GM21723 (cell line): ENCODE data around the gene NUP58.

Experiments
- ATAC-seq: cut with Tn5 transposase; IDR thresholded peaks from one replicate; pipeline ENCODE4 v1.9.1; 2021; ENCODE audit warnings: mild to moderate bottlenecking, moderate library complexity; ENCODE audit not compliant: unreplicated experiment

Gene NUP58

GRCh38 chr13:25372284-25373081, 71.1 kb downstream of the NUP58 start:
- ATAC-seq: no peak

- ATAC-seq: no peak
These were observed 74.4 kb downstream of the NUP58 start for GRCh38 chr13:25375727-25376358.

GRCh38 chr13:25377244-25377962, 76.0 kb downstream of the NUP58 start:
- ATAC-seq: no peak

- ATAC-seq: no peak
These were observed 77.1 kb downstream of the NUP58 start for GRCh38 chr13:25378528-25378927.

- no peak for ATAC-seq
These were observed 77.6 kb downstream of the NUP58 start for GRCh38 chr13:25379011-25379410.

GRCh38 chr13:25380082-25380481, 78.7 kb downstream of the NUP58 start:
- ATAC-seq: no peak

GRCh38 chr13:25380741-25381324, 79.4 kb downstream of the NUP58 start:
- no peak for ATAC-seq

GRCh38 chr13:25384758-25385410, 83.5 kb downstream of the NUP58 start:
- no peak for ATAC-seq

- no peak for ATAC-seq
These were observed 90.5 kb downstream of the NUP58 start for GRCh38 chr13:25391932-25392331.
